Heart left ventricle (tissue), 13 donors: ENCODE measurements around the gene TYMP.

ENCODE experiments used
- POLR2A ChIP-seq, 2 donors: fragments of 450-650 bp; IDR thresholded peaks; one replicate each; pipeline ENCODE4 v1.6.1; 2017; ENCODE audit warnings: antibody characterized with exemption in 2 of 2, mild to moderate bottlenecking in 2 of 2, moderate library complexity in 2 of 2
- TF ChIP-seq, protein P1 (sequence below), 12 donors: fragments of 200-600 bp; sonication (generic) in 4 of 12; IDR thresholded peaks; one replicate each; pipeline versions ENCODE4 v1.5.0 to v1.8.0; 2018 to 2022; ENCODE audit warnings: antibody characterized with exemption in 12 of 12, mild to moderate bottlenecking in 5 of 12
- donor health status: ischemic (EF 13 %, LVEDD 7.1; RV severe dilation, severe dysfunction).
- donor health status: DM: no; HTN: yes; CAD: no.
- donor health status: DM: no; HTN: no; CAD: no.
- donor health status: ischemic (EF 25% LVEDD 6.9; RV normal size, moderate dysfunction).
- donor health status: ischemic (EF 25% LVEDD 5.7; RV mildly dilated, moderate dysfunction).
- donor health status: ischemic (EF 35%, LVEDD 5.7; RV mildly dilated, moderate dysfunction).
- donor health status: nonischemic (EF 11% LVEDD 7.7; RV severe dilation, severe dysfunction).
- donor health status: DM: yes; HTN: yes; CAD: no.
- donor health status: PGD.
- donor health status: ischemic (EF 29% LVEDD 5.4; RV normal size, mild dysfunction).
- donor health status: nonischemic (EF 23%, LVEDD 6.1; RV moderate dilation, normal function).

- no peak for TF ChIP-seq POLR2A (IDR thresholded peaks at IDR 0.05)
- TF ChIP-seq, protein P1, sequence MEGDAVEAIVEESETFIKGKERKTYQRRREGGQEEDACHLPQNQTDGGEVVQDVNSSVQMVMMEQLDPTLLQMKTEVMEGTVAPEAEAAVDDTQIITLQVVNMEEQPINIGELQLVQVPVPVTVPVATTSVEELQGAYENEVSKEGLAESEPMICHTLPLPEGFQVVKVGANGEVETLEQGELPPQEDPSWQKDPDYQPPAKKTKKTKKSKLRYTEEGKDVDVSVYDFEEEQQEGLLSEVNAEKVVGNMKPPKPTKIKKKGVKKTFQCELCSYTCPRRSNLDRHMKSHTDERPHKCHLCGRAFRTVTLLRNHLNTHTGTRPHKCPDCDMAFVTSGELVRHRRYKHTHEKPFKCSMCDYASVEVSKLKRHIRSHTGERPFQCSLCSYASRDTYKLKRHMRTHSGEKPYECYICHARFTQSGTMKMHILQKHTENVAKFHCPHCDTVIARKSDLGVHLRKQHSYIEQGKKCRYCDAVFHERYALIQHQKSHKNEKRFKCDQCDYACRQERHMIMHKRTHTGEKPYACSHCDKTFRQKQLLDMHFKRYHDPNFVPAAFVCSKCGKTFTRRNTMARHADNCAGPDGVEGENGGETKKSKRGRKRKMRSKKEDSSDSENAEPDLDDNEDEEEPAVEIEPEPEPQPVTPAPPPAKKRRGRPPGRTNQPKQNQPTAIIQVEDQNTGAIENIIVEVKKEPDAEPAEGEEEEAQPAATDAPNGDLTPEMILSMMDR (IDR thresholded peaks at IDR 0.05) = no peak
Observed at GRCh38 chr22:50503475-50504145, 26.2 kb downstream of the TYMP start.
